Prostate gland (tissue), 2 donors: ENCODE data around the gene GLCE. TPM values are rescaled to one million over a fixed set of nuclear protein-coding genes. Genes with fewer than 3 reads are reported as not detected.

Source experiments
- DNase-seq: peaks from one replicate; pipeline ENCODE4 v3.0.0-alpha.2; 2019; ENCODE audit warnings: low spot score
- H3K27ac ChIP-seq, 2 donors: fragments of 200-600 bp; sonication (generic); 2 replicates each; pipeline ENCODE4 v1.5.1; 2017 to 2019
- H3K27me3 ChIP-seq: fragments of 200-600 bp; sonication (generic); replicated peaks from 2 replicates; pipeline ENCODE4 v1.5.1; 2019; ENCODE audit not compliant: insufficient read depth
- H3K36me3 ChIP-seq, 2 donors: fragments of 200-600 bp; sonication (generic); 1 replicate in 1 of 2; 2 replicates in 1 of 2; pipeline versions ENCODE4 v1.5.1 to v1.8.1; 2017 to 2019
- H3K4me1 ChIP-seq: fragments of 200-600 bp; sonication (generic); replicated peaks from 2 replicates; pipeline ENCODE4 v1.5.1; 2019
- H3K4me3 ChIP-seq, 2 donors: fragments of 200-600 bp; sonication (generic); 2 replicates each; pipeline ENCODE4 v1.5.1; 2017 to 2019
- H3K9me3 ChIP-seq: fragments of 200-600 bp; sonication (generic); 2 replicates; pipeline ENCODE4 v1.5.1; 2017
- POLR2A ChIP-seq: fragments of 450-650 bp; IDR thresholded peaks from one replicate; pipeline ENCODE4 v1.6.1; 2016; ENCODE audit warnings: antibody characterized with exemption, mild to moderate bottlenecking
- POLR2AphosphoS5 ChIP-seq: sonication (generic); formaldehyde crosslinking; IDR thresholded peaks from one replicate; pipeline ENCODE4 v1.6.1; 2017; ENCODE audit warnings: antibody characterized with exemption
- WGBS: methylation state at CpG from one replicate; pipeline ENCODE4 v1.1.5; 2018; 5-methylcytosine and 5-hydroxymethylcytosine counted together
- intact Hi-C: fragments of 100-400 bp; cut with DNase I; formaldehyde crosslinking; loops from one replicate; pipeline ENCODE4 v1.14.2; 2022
- total RNA-seq, 2 donors: library from RNA; depleted of rRNA; stranded (reverse); fragments of >200 nt; gene quantifications; one replicate each; pipeline ENCODE4 v1.1.0, GENCODE V29; 2016
- TF ChIP-seq, protein P1 (sequence below), 4 experiments: fragments of 200-600 bp in 2 of 4; fragments of 450-650 bp in 2 of 4; sonication (generic) in 2 of 4; IDR thresholded peaks; 1 replicate in 3 of 4; 2 replicates in 1 of 4; pipeline ENCODE4 v1.5.1; 2016 to 2019; ENCODE audit warnings: antibody characterized with exemption in 4 of 4, mild to moderate bottlenecking in 2 of 4, moderate library complexity in 2 of 4

Gene GLCE
- total RNA-seq, 2 donors from 2014 or later: 17.4 TPM

DNA sequence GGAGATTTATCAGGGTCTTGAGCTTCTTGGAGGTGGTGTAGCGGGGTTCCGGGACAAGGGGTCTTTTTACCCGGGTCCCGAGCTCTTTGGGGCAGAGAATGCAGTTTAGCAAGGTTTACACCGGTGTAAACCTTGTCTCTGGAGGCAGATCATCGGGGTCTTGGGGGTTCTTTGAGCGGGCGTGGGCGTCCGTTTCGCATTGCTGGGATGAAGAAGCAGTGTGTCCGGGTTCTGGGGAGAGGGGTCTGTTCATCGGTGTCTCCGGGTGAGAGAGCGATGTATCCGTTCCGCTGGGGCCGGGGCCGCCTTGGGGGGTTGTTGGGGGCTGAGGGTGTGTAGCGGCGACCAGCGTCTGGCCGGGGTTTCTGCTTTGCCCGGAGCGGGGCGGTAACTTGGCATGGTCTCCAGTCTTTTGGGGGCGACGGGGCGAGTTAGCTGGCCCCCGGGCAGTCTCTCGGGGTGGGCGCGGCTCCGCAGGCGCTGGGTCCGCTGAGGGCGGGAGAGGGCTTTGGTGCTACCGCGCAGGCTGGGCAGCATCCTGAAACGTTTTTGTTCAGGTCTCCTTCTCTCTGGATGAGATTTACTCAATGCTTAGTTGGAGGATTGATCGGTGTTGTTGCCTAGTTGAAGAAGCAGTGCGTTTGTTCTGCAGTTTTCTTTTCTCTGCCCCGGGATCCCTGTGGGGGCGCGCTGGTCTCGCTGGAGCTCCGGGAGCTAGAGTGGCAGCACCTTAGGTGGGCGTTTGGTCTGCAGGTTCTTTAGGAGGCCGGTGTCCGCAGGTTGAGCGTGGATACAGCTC, 843 bp downstream of the GLCE start:
- no peaks in the 10 kb centered on the region for H3K9me3 ChIP-seq
- no peaks in the 10 kb centered on the region for H3K27me3 ChIP-seq
- H3K4me1 ChIP-seq: no peaks in the 10 kb centered on the region
- H3K4me3 ChIP-seq: peak overlapping the region; percentile 77 to 91
- H3K27ac ChIP-seq: peak overlapping the region; percentile 78
- peak; percentile 14 for DNase-seq
- TF ChIP-seq POLR2A (no peak), POLR2AphosphoS5 (peak; percentile 9)
- TF ChIP-seq, protein P1, sequence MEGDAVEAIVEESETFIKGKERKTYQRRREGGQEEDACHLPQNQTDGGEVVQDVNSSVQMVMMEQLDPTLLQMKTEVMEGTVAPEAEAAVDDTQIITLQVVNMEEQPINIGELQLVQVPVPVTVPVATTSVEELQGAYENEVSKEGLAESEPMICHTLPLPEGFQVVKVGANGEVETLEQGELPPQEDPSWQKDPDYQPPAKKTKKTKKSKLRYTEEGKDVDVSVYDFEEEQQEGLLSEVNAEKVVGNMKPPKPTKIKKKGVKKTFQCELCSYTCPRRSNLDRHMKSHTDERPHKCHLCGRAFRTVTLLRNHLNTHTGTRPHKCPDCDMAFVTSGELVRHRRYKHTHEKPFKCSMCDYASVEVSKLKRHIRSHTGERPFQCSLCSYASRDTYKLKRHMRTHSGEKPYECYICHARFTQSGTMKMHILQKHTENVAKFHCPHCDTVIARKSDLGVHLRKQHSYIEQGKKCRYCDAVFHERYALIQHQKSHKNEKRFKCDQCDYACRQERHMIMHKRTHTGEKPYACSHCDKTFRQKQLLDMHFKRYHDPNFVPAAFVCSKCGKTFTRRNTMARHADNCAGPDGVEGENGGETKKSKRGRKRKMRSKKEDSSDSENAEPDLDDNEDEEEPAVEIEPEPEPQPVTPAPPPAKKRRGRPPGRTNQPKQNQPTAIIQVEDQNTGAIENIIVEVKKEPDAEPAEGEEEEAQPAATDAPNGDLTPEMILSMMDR (IDR thresholded peaks at IDR 0.05): peak in 2 of 4 experiments; percentile 15
- under 1% methylated on average over 50 of the region's 51 CpGs for WGBS
- no peaks in the 10 kb centered on the region for H3K36me3 ChIP-seq
- intact Hi-C loops: loop anchor here (5.0 kb wide), 2 partner anchors 231 to 301 kb away; no protein-coding TSS in a partner anchor

DNA sequence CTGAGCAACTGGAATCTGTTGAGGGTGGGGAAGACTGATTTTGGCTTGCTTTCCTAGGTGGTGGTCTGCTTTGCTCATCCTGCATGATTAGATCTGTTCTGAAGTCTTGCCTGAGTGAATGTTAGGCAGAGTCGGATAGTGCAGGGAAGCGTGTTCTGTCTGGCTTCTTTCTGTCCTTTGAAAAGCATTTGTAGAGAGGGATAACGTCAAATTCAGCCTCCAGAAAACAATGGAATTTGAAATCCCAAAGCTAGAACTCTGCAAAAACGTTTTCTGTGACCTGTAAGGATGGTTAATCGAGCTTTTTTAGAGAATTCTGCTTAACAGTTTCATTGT, 1.4 kb downstream of the GLCE start:
- DNase-seq: no peak
- intact Hi-C loops: loop anchor here (5.0 kb wide), 2 partner anchors 230 to 300 kb away; no protein-coding TSS in a partner anchor
- 9% methylated on average over 5 of the region's 5 CpGs for WGBS
- Histone ChIP-seq H3K9me3 (no peaks in the 10 kb centered on the region), H3K27ac (no peak overlapping the region), H3K4me1 (no peaks in the 10 kb centered on the region), H3K27me3 (no peaks in the 10 kb centered on the region), H3K36me3 (no peaks in the 10 kb centered on the region), H3K4me3 (peak overlapping the region; percentile 77 to 91)
- TF ChIP-seq, protein P1 (IDR thresholded peaks at IDR 0.05): no peak
- TF ChIP-seq POLR2AphosphoS5: no peak
- no peak for TF ChIP-seq POLR2A

DNA sequence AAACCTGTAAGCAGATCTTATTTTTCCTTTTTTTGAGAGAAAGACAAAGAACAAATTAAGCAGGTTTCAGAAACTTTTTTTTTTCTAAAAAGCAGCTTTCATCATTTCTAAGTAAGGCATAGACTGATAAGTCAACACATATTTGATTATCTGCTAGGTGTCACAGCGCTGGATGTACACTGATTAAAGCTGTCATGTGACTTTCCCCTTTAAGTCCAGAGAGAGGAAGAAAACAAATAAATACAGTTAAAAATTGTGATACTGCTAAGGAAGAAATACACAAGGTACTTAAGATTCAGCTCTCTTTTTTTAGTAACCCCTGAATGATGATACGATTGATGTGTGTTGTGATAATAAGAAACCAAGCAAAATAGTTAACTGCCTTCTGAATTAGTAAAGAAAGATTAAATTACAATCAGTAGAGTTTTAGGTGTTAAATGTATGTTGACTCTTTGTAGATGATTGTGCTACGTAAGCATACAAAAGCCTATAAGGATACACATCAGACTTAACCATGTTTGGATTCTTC, 2.8 kb downstream of the GLCE start:
- Histone ChIP-seq H3K36me3 (no peaks in the 10 kb centered on the region), H3K9me3 (no peaks in the 10 kb centered on the region), H3K27me3 (no peaks in the 10 kb centered on the region), H3K4me1 (no peaks in the 10 kb centered on the region), H3K27ac (no peak overlapping the region), H3K4me3 (no peak overlapping the region)
- WGBS: 91% methylated on average over 3 of the region's 3 CpGs
- intact Hi-C loops: loop anchor here (5.0 kb wide), 2 partner anchors 229 to 299 kb away; no protein-coding TSS in a partner anchor
- TF ChIP-seq POLR2A (no peak), POLR2AphosphoS5 (no peak)
- TF ChIP-seq, protein P1 (IDR thresholded peaks at IDR 0.05): no peak
- DNase-seq: no peak

DNA sequence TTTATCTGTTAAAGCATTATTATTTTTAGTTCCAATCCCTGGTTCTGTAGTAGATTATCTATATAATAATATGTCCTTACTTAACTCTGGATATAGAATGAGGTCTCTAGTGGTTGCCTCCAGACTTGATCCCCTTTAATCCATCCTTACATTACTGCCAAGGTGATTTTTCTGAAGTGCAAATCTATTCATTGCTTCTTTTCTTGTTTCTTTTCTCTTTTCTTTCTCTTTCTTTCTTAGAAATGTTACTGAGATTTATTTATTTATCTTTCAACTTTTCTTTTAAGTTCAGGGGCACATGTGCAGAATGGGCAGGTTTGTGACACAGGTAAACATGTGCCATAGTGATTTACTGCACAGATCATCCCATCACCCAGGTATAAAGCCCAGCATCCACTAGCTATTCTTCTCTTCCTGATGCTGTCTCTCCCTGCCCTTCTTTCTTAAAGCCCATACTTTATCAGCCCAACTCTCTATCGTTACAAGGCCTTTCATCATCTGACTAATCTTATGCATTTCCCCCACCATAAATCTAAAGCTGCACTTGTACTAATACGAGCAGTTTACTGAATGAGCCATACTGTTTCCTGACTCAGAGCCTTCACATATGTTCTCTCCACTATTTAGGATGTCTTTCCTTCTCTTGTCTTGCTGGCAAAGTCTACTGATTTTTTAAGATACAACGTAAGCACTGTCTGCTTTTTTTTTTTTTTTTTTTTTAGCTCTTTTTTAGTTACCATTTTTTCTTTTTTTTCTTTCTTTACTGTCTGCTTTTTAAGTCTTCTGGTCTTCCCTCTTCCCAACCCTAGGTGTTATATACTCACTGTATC, 4.6 kb downstream of the GLCE start:
- Histone ChIP-seq H3K4me1 (no peaks in the 10 kb centered on the region), H3K27me3 (no peaks in the 10 kb centered on the region), H3K27ac (no peak overlapping the region), H3K4me3 (no peak overlapping the region), H3K9me3 (no peaks in the 10 kb centered on the region), H3K36me3 (no peaks in the 10 kb centered on the region)
- intact Hi-C loops: loop anchor here (5.0 kb wide), 2 partner anchors 227 to 297 kb away; no protein-coding TSS in a partner anchor
- WGBS: 76% methylated on average over 3 of the region's 3 CpGs
- DNase-seq: no peak
- TF ChIP-seq POLR2AphosphoS5 (no peak), POLR2A (no peak)
- TF ChIP-seq, protein P1 (IDR thresholded peaks at IDR 0.05): no peak
